Fibroblast of the aortic adventitia (primary cell): Measurements from ENCODE around the gene SLC38A2. TPM values are rescaled to one million over a fixed set of nuclear protein-coding genes. Genes with fewer than 3 reads are reported as not detected.

Source experiments
- DNase-seq: peaks from one replicate; pipeline ENCODE4 v3.0.0-alpha.2; 2010; ENCODE audit warnings: low read depth
- H3K4me3 ChIP-seq: 2 replicates; pipeline ENCODE4 v1.5.1; 2011; ENCODE audit warnings: low read depth, mild to moderate bottlenecking, control low read depth, low read length, moderate library complexity
- CTCF ChIP-seq: IDR thresholded peaks from 2 replicates; pipeline ENCODE4 v1.5.1; 2011; ENCODE audit warnings: mild to moderate bottlenecking, low read length, control low read depth, inconsistent platforms; ENCODE audit not compliant: insufficient read depth
- total RNA-seq: library from RNA; depleted of rRNA; stranded (reverse); fragments of >200 nt; gene quantifications from 2 replicates; pipeline ENCODE4 v1.2.3, GENCODE V29; 2012; ENCODE audit warnings: low replicate concordance

Gene SLC38A2
- total RNA-seq, 1 donor: 1,239 TPM

DNA sequence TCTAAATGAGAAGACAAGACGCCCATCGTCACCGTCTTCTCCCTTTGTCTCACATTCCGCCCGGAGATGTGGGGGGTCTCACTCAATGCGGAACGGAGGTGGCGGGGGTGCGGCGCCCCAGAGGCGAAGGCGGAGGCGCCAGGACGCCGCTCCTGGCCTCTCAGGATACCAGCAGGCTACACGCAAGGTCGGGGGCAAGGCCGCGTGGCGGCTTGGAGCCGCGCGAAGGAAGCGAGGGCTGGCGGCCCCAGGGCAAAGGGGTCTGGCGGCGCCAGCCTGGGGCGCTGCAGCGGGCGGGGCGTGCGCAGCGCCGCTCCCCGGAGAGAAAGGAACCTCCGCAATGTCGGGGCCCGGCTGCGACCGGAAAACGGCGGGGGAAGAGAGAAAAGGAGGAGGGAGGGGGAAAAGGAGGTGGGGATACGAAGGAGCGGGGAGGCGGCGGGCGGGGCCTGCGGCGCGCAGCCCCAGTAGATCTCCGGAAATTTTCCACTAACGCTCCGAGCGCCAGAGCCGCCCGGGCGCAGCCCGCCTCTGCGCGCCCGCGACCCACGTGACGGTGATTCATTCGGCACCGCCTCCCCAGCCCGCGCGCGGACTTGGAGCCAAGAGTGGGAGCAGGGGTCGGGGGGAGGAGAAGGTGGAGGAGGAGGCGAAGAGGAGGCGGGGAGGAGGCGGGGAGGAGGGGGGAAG, 10.5 kb upstream of the SLC38A2 start:
- H3K4me3 ChIP-seq: peak overlapping the region; percentile 74
- peak; percentile 97 for DNase-seq
- peak; percentile 0 for TF ChIP-seq CTCF

- no peak for DNase-seq
- peak overlapping the region; percentile 71 for H3K4me3 ChIP-seq
- no peak for TF ChIP-seq CTCF
These were observed 9.9 kb upstream of the SLC38A2 start for GRCh38 chr12:46382408-46382963.

- no peak for TF ChIP-seq CTCF
- no peak overlapping the region for H3K4me3 ChIP-seq
- no peak for DNase-seq
These were observed 8.3 kb upstream of the SLC38A2 start for GRCh38 chr12:46380881-46381280.

DNA sequence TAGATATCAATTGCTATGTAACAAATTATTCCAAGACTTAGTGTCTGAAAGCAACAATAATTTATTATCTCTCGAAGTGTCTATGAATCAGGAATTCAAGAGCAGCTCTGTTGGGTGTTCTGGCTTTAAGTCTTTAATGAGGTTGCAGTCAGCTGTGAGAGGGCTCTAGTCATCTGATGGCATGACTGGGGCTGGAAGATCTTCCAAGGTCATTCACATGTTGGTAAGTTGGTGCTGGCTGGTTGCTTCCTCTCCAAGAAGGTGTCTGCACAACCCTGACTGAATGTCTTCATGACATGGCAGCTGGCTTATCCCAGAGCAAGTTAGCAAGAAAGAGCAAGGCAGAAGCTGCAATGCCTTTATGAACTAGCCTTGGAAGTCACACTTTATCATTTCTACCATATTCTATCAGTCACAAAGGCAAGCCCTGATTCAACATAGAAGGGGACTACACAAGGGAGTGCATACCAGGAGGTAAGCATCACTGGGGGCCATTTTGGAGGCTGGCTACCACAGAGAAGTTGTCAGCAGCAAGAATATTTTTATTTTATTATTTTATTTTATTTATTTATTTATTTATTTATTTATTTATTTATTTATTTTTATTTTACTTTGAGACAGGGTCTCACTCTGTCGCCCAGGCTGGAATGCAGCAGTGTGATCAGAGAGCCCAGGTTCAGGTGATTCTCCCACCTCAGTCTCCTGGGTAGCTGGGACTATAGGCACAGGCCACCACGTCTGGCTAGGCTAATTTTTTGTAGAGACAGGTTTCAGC, 7.6 kb upstream of the SLC38A2 start:
- no peak for TF ChIP-seq CTCF
- DNase-seq: peak; percentile 63
- no peak overlapping the region for H3K4me3 ChIP-seq

- no peak overlapping the region for H3K4me3 ChIP-seq
- TF ChIP-seq CTCF: no peak
- DNase-seq: peak; percentile 76
These were observed 6.8 kb upstream of the SLC38A2 start for GRCh38 chr12:46379352-46379751.

DNA sequence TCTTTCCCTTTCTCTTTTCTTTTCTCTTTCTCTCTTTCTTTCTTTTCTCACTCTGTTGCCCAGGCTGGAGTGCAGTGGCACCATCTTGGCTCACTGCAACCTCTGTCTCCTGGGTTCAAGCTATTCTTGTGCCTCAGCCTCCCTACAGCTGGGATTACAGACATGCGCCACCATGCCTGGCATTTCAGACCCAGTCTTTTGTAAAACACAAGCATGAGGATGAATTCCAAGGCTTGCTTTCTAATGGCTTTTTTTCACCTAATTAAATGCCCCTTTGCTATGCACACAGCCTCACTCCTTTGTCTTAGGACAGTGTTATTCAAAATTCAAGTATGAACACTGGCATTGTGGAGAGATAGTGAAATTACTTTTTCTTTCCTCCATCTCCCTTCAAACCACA, 6.0 kb upstream of the SLC38A2 start:
- no peak overlapping the region for H3K4me3 ChIP-seq
- DNase-seq: no peak
- no peak for TF ChIP-seq CTCF
